T47D (cell line): ENCODE measurements around the gene AHRR.
"Not testable (repeated sequence)": the region's sequence is repeated elsewhere in the genome, so short reads cannot be mapped to it uniquely, and the experiment has no call there.

Source experiments
- DNase-seq, 2 experiments: peaks; one replicate each; pipeline versions ENCODE4 v3.0.0 to v3.0.0-alpha.2; 2011 to 2012; ENCODE audit warnings: low read depth in 1 of 2, low spot score in 1 of 2
- JUND ChIP-seq: IDR thresholded peaks from 2 replicates; pipeline ENCODE4 v1.6.1; 2012; ENCODE audit warnings: low read depth
- in situ Hi-C: cut with HindIII; loops from 2 replicates; pipeline ENCODE4 v1.10.0; 2016; ENCODE audit warnings: low sequenced_read_pairs, low pct_unique_long_range_greater_than_20kb

AHRR gene

DNA sequence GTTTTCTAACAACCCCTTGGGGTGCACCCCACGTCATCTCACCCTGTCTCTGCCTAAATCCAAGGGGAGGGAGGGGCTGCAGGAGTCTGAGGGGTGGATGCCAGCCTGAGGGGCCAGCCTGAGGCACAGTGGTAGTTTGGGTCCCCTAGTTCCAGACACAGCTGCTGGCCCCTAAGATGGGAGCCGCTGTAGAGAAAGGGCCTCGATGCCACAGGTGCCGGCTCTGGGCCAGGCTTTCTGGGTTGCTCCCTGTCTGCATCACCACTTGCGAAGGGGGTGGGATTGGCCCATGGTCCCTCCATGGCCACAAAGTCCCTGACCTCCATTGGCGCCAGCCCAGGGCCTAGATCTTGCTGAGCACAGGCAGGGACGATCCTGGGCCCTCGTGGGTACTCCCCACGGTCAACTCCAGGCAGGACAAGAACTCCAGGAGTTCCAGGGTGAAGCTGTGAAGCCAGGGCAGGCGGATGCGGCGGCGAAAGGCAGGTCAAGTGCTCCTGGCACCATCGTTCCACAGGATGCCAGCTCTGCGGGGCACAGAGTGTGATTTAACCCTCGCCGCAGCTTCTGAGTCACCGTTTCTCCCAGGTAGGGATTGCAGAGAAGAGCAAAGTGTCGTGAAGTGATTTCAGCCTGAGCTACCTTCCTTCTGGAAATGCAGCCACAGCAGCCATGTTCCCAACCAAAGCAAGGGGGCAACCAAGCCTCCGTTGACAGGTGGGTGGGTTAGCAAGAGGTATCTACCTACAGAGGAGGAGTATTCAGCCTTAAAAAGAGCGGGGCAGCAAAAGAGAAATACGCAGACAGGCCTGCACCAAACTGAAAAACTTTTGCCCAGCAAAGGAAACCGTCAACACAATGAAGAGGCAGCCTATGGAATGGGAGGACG is 79.9 kb downstream of the AHRR start:
- in situ Hi-C loops, result no loop called here
- DNase-seq, result no peak
- TF ChIP-seq JUND, result no peak

DNA sequence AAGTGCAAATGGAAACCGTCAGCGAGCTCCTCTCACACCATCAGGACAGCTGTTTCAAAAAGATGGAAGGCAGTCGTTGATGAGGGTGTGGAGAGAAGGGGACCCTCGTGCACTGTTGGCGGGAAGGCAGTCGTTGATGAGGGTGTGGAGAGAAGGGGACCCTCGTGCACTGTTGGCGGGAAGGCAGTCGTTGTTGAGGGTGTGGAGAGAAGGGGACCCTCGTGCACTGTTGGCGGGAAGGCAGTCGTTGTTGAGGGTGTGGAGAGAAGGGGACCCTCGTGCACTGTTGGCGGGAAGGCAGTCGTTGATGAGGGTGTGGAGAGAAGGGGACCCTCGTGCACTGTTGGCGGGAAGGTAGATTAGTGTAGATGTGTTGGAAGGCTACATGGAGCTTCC is 80.7 kb downstream of the AHRR start:
- in situ Hi-C loops, DNase-seq: not testable (repeated sequence)

DNA sequence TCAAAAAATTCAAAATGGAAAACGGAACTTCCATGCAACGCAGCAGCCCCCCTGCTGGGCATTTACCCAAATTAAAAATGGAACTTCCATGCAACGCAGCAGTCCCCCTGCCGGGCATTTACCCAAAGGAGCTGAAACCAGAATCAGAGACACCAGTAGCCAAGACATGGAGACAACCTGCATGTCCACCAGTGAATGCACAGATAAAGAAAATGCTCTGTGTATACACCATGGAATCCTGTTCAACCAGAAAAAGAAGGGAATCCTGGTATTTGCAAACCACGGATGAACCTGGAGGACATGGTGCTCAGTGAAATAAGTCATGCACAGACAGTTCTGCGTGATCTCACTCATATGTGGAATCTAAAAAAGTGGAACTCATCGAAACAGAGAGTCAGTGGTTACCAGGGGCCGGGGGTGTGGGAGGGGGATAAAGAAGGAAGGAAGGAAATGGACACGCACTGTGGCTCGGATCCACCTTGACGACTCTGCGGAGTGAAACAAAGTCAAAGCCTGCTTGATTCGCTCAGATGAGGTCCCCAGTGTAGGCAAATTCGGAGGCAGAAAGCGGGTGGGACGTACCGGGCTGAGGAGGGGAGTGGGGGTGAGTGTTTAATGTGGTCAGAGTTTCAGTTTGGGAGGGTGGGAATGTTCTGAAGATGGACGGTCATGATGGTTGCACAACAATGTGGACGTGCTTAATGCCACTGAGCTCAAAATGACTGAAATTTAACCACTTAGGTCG is 81.3 kb downstream of the AHRR start:
- DNase-seq, result peak in 1 of 2 experiments; percentile 74
- no peak for TF ChIP-seq JUND
- in situ Hi-C loops, result no loop called here

DNA sequence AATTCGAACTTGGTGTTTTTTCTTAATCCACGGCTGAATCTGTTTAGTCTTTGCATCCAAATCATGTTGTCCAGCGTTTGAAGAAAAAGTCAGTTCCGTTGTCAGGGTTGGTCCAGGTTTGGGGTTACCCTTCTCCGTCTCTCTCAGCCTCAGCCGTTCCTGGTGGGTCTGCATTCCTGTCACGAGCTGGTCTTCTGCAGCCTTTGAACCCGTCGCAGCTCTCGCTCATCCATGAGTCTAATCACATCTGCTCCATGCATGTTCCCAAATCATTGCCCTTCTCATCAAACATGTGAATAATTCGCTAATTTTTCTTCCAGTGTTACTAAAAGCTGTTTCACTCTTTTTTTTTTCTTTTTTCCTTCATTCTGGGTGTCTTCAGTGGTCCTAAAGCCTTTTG is 82.5 kb downstream of the AHRR start:
- in situ Hi-C loops, result no loop called here
- DNase-seq, result no peak
- TF ChIP-seq JUND, result no peak

DNA sequence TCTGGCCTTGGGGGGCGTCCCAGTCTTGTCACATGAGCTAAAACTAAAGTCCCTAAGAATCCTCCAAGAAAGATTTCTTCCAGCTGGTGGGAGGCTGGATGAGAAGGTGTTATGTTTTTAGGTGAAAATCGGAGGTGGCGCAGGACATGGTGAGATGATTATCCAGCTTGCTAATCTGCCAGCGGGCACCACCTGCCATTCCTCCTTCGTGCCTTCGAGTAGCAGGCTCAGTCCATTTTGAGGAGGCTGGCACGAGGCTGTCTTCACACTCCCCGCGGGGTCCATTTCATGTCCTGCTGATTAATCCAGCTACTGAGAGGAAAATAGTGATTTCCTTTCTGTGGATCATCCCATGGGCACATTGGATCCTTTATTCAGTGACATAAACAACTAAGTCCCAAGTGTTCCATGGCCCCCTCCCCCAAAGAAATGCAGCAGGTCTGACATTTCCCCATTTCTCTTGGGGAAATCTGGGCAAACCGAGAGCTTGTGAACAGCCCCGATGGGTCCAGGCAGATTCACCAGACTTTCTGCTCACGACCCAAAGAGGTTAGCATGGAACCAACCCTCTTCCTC is 83.2 kb downstream of the AHRR start:
- in situ Hi-C loops, result no loop called here
- no peak for TF ChIP-seq JUND

DNA sequence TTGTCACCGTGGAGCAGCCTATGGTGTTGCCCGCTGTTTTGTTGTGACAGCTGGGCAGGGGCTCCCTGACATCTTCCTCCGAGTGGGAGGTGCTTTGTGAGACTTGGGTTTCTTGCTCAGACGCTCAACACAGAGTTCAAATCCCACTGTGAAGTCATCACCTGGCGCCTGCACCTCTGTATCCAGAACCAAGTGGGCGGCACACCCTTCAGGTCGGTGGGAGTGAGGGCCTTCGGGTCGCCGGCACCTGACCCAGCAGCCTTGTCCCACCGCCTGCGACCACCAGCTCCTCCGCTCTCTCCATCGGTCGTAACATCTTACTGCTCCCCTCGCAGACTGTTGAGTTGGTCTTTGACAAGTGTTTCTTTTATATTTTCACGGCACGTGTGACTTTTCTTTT is 83.9 kb downstream of the AHRR start:
- in situ Hi-C loops, result no loop called here
- TF ChIP-seq JUND, result no peak
- DNase-seq, result no peak

More for the DNA sequence above, 83.2 kb downstream of the AHRR start:
- no peak for DNase-seq

DNA sequence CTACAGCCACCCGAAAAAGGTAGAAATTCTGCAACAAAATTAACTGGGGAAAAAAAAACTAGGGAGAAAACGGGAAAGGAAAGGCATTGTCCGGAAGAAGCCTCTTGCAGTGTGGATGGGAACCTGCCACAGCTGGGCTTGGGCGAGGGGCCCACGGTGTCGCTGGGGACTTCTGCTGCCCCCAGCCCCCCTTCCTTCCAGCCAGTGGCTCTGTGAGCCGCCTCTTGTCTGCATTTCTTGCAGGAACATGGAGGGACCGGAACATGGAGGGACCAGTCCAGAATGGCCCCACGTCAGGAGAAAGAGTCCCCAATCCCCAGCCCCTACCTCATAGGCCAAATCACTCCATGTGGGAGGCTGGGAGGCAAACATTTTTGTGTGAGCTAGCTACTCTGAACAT is 84.5 kb downstream of the AHRR start:
- in situ Hi-C loops, result no loop called here
- no peak for TF ChIP-seq JUND
- DNase-seq, result no peak

DNA sequence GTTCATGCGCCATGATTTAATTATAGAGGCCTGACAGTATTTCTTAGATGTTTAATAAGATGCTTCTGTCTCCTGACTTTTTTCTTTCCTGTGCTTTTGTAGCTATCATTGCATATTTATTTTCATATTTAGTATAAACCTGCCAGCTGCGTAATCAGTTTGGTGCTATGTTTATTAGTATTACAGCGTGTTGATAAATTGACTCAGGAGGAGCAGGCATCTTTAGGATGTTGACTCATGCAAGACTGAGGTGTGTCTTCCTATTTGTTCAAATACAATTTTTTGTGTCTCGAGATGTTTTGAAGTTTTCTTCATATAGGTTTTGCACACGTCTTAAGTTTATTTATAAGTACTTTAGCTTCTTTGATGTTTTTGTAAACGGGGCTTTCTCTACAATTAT is 85.5 kb downstream of the AHRR start:
- in situ Hi-C loops, result no loop called here
- DNase-seq, result no peak

DNA sequence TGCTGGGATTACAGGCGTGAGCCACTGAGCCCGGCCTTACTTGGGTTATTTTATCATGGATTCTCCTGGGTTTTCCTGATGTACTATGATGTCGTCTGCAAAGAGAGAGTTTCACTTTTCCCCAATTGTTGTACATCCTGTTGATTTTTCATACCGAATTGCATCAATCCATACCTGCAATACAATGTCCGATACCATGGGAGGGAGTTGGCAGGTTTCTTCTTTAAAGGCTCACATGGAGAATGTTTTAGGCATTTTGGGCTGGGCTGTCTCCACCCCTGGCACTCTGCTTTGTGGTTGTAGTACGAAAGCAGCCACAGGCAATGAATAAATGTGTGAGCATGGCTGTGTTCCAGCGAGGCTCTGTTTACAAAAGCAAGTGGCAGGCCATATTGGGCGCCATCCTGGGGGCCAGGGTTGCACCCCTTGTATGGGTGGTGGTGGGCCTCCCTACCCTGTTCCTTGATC is 86.3 kb downstream of the AHRR start:
- TF ChIP-seq JUND, result no peak
- peak in 1 of 2 experiments; percentile 58 for DNase-seq
- in situ Hi-C loops, result no loop called here

More for the DNA sequence above, 85.5 kb downstream of the AHRR start:
- TF ChIP-seq JUND, result no peak

DNA sequence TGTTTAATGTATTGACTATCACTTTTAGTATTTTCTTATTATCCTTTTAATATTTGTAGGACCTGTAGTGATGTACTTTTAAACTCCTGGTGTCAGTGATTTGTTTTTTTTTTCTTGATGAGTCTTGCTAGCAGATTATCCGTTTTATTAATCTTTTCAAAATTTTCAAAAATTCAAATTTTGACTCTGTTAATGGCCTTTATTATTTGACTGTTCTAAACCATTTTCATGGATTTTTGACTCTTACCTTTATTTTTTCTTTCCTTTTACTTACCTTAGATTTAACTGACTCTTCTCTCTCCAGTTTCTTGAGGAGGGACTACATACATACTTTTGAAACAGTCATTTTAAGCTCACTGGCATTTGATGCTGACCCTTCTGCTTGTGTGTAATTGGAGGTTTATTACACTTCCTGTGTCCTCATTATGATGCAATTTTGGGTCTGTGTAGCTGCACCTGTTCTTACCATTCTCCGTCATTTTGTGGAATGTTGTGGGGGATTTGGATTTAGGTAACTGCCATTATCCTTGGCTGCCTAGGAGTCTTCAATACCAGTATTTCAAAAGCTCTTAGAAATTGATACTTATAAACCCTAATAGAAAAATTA is 89.5 kb downstream of the AHRR start:
- in situ Hi-C loops, result no loop called here
- DNase-seq, result no peak
- TF ChIP-seq JUND, result no peak

DNA sequence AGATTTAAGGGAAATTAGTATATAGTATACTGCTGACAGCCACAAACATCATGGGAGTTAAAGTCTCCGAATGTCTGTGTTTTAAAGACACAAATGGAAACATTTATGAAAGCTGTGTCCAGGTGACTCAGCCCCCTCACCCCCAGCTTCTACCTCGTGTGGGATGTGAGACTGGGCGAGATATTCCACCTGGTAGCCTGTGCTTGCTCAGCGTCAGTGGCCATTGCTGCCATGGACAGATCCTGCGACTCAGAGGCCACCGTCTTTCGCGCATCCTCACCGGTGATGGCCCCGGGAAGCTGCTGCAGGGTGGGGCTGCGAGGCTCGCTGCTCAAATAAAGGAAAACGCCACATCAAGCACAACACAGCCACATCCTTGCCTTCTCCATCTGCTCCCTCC is 90.2 kb downstream of the AHRR start:
- no peak for TF ChIP-seq JUND
- in situ Hi-C loops, result no loop called here
- DNase-seq, result no peak

DNA sequence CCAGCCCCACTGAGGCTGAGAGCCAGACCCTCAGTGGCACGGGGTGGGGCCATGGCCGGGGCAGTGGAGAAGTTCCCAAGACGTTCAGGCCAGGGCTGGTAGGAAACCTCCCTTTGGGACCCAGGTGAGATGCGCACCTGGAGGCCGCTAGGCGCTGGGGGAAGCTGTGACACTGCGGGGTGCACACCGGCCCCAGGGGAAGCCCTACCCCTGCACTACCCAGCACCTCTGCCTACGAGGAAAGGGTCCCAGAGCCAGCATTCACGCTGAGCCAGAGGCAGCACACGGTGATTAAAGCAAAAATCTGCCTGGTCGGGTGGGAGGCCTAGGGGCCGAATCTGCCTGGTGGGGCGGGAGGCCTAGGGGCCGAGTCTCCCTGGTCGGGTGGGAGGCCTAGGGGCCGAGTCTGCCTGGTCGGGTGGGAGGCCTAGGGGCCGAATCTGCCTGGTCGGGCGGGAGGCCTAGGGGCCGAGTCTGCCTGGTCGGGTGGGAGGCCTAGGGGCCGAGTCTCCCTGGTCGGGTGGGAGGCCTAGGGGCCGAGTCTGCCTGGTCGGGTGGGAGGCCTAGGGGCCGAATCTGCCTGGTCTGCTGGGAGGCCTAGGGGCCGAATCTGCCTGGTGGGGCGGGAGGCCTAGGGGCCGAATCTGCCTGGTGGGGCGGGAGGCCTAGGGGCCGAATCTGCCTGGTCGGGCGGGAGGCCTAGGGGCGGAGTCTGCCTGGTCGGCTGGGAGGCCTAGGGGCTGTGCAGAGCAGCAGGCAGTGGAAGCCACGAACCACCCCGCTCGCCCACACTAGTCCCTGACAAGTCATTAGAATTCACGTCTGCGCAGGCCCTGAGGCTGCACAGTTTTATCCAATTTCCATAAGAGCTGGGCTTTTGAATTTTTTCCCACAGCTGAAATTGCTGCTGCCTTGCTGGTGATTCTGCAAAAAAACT is 93.7 kb downstream of the AHRR start:
- DNase-seq, in situ Hi-C loops: not testable (repeated sequence)
